Endothelial cell of umbilical vein (primary cell): ENCODE results near the gene SMKR1. TPM values are rescaled to one million over a fixed set of nuclear protein-coding genes. Genes with fewer than 3 reads are reported as not detected.

Experiments
- BruUV-seq: library from RNA; stranded (reverse); fragments of 400-500 nt; replicated peaks from 2 replicates; lab custom pipeline; 2021; lab: Mats Ljungman, UMichigan
- CTCF ChIA-PET: fragments of 300-600, 350-600 bp; sonication (Branson Sonifier 250); formaldehyde crosslinking; loops from one replicate; lab custom pipeline; 2021; ENCODE audit warnings: antibody characterized with exemption, inconsistent platforms; lab: Charles Lee
- POLR2A ChIA-PET: fragments of 300-600, 350-600 bp; sonication (Branson Sonifier 250); formaldehyde crosslinking; loops from one replicate; lab custom pipeline; 2021; ENCODE audit warnings: antibody characterized with exemption, inconsistent platforms; lab: Charles Lee
- DNase-seq: peaks from one replicate; pipeline ENCODE4 v3.0.0-alpha.2; 2011; ENCODE audit warnings: low read depth, low spot score
- FAIRE-seq: peaks from 2 replicates; lab custom pipeline; 2011; peaks lifted over from hg19 to GRCh38; lab: Jason Lieb, UNC
- H2AFZ ChIP-seq: 2 replicates; pipeline ENCODE4 v1.6.0; 2012; ENCODE audit warnings: low read depth, low read length, control low read depth, inconsistent platforms
- H3K27ac ChIP-seq: 2 replicates; pipeline ENCODE4 v1.5.1; 2011; ENCODE audit warnings: low read depth, mild to moderate bottlenecking, control low read depth, low read length, moderate library complexity; ENCODE audit not compliant: insufficient read depth
- H3K27me3 ChIP-seq, 2 experiments: 2 replicates each; pipeline versions ENCODE4 v1.6.0 to v1.6.1; 2011; ENCODE audit warnings: low read length in 2 of 2, mixed read lengths in 1 of 2; ENCODE audit not compliant: control insufficient read depth in 2 of 2, insufficient read depth in 2 of 2
- H3K36me3 ChIP-seq, 2 experiments: 2 replicates in 1 of 2; 3 replicates in 1 of 2; pipeline ENCODE4 v1.5.1; 2011; ENCODE audit warnings: low read length in 2 of 2, mild to moderate bottlenecking in 1 of 2, moderate library complexity in 1 of 2; ENCODE audit not compliant: control insufficient read depth in 2 of 2, insufficient read depth in 2 of 2; ENCODE audit errors: extremely low read depth in 1 of 2
- H3K4me1 ChIP-seq: 3 replicates; pipeline ENCODE4 v1.5.1; 2011; ENCODE audit warnings: mild to moderate bottlenecking, low read length; ENCODE audit not compliant: control insufficient read depth, insufficient read depth; ENCODE audit errors: extremely low read depth
- H3K4me2 ChIP-seq: 2 replicates; pipeline ENCODE4 v1.6.1; 2011; ENCODE audit warnings: low read length, control low read depth, mixed read lengths; ENCODE audit not compliant: insufficient read depth
- H3K4me3 ChIP-seq, 3 experiments: fragments of 200-600 bp in 1 of 3; sonication (generic), shearing (Covaris generic) in 1 of 3; replicated peaks in 1 of 3; 2 replicates each; pipeline ENCODE4 v1.5.1; 2011 to 2016; ENCODE audit warnings: control low read depth in 3 of 3, low read length in 3 of 3, mild to moderate bottlenecking in 2 of 3, inconsistent platforms in 1 of 3, low read depth in 1 of 3, moderate library complexity in 1 of 3; ENCODE audit not compliant: insufficient read depth in 1 of 3
- H3K79me2 ChIP-seq: 2 replicates; pipeline ENCODE4 v1.6.0; 2012; ENCODE audit warnings: low read length, inconsistent platforms; ENCODE audit not compliant: control insufficient read depth, insufficient read depth
- H3K9ac ChIP-seq: replicated peaks from 2 replicates; pipeline ENCODE3; 2011; ENCODE audit warnings: low read length, control low read depth; ENCODE audit not compliant: insufficient read depth; ENCODE audit errors: extremely low read depth
- H3K9me1 ChIP-seq: replicated peaks from 3 replicates; pipeline ENCODE4 v1.6.0; 2011; ENCODE audit warnings: mild to moderate bottlenecking, low read length; ENCODE audit not compliant: control insufficient read depth, insufficient read depth; ENCODE audit errors: extremely low read depth
- H3K9me3 ChIP-seq: replicated peaks from 2 replicates; pipeline ENCODE4 v1.5.1; 2012; ENCODE audit warnings: low read length, inconsistent platforms; ENCODE audit not compliant: control insufficient read depth, insufficient read depth
- H4K20me1 ChIP-seq: replicated peaks from 2 replicates; pipeline ENCODE3; 2011; ENCODE audit warnings: mild to moderate bottlenecking, low read length; ENCODE audit not compliant: control insufficient read depth, insufficient read depth; ENCODE audit errors: extremely low read depth
- EZH2 ChIP-seq: IDR thresholded peaks from 2 replicates; pipeline ENCODE4 v1.6.1; 2012; ENCODE audit warnings: borderline replicate concordance, low read depth, mild to moderate bottlenecking, moderate library complexity, low read length, inconsistent platforms; ENCODE audit not compliant: severe bottlenecking
- FOS ChIP-seq: IDR thresholded peaks from 2 replicates; pipeline ENCODE4 v1.6.1; 2011; ENCODE audit warnings: mild to moderate bottlenecking, low read length, moderate library complexity, borderline replicate concordance; ENCODE audit not compliant: insufficient read depth
- GATA2 ChIP-seq: IDR thresholded peaks from 2 replicates; pipeline ENCODE4 v1.7.0; 2011; ENCODE audit warnings: low read depth, mild to moderate bottlenecking, moderate library complexity, mixed read lengths, low read length; ENCODE audit not compliant: insufficient read length, insufficient read depth
- JUN ChIP-seq: IDR thresholded peaks from 2 replicates; pipeline ENCODE4 v1.6.1; 2011; ENCODE audit warnings: borderline replicate concordance, low read depth; ENCODE audit not compliant: insufficient read length, insufficient read depth
- MYC ChIP-seq: IDR thresholded peaks from one replicate; pipeline ENCODE4 v1.6.1; 2011; ENCODE audit warnings: mild to moderate bottlenecking, low read depth, low read length
- POLR2A ChIP-seq: IDR thresholded peaks from 2 replicates; pipeline ENCODE4 v1.6.1; 2012; ENCODE audit warnings: low read depth, mild to moderate bottlenecking, control low read depth, low read length
- POLR2AphosphoS5 ChIP-seq: IDR thresholded peaks from 2 replicates; pipeline ENCODE4 v1.6.1; 2012; ENCODE audit warnings: low read depth, mild to moderate bottlenecking, control low read depth, low read length, moderate library complexity; ENCODE audit not compliant: insufficient read depth
- dilution Hi-C: fragments of 300-500 bp; cut with MboI; formaldehyde crosslinking; loops from one replicate; pipeline ENCODE4 v1.15.0; 2019; ENCODE audit warnings: low sequenced_read_pairs; ENCODE audit not compliant: extremely low pct_ligation_motif_present
- intact Hi-C: fragments of 100-400 bp; cut with micrococcal nuclease; formaldehyde crosslinking; loops from one replicate; pipeline ENCODE4 v1.10.0; 2022
- polyA plus RNA-seq, 4 experiments: library from polyadenylated mRNA; depleted of rRNA in 3 of 4; stranded (reverse) in 3 of 4; unstranded in 1 of 4; fragments of >200 nt; gene quantifications; 2 replicates each; pipeline versions ENCODE4 v1.2.1 to v1.2.3, GENCODE V29; 2011 to 2012; ENCODE audit warnings: missing spikeins in 1 of 4
- total RNA-seq: library from RNA; stranded (reverse); gene quantifications from 2 replicates; pipeline ENCODE4 v1.2.3, GENCODE V29; 2021
- TF ChIP-seq, protein P1 (sequence below): IDR thresholded peaks from 2 replicates; pipeline ENCODE4 v1.6.1; 2011; ENCODE audit not compliant: insufficient read depth, insufficient read length
- TF ChIP-seq, protein P2 (sequence below), 2 donors: IDR thresholded peaks; 1 replicate in 1 of 2; 2 replicates in 1 of 2; pipeline ENCODE4 v1.5.1; 2011; ENCODE audit warnings: low read length in 2 of 2, mild to moderate bottlenecking in 2 of 2, moderate library complexity in 2 of 2, control low read depth in 1 of 2, inconsistent platforms in 1 of 2, low read depth in 1 of 2; ENCODE audit not compliant: insufficient read depth in 1 of 2; ENCODE audit errors: extremely low read depth in 1 of 2

The SMKR1 gene
- total and polyA plus RNA-seq, 2 donors (not counting 3 experiments of a cell fraction or from before 2014, with no cell fraction given) = 0.64 TPM; not detected in 1

DNA sequence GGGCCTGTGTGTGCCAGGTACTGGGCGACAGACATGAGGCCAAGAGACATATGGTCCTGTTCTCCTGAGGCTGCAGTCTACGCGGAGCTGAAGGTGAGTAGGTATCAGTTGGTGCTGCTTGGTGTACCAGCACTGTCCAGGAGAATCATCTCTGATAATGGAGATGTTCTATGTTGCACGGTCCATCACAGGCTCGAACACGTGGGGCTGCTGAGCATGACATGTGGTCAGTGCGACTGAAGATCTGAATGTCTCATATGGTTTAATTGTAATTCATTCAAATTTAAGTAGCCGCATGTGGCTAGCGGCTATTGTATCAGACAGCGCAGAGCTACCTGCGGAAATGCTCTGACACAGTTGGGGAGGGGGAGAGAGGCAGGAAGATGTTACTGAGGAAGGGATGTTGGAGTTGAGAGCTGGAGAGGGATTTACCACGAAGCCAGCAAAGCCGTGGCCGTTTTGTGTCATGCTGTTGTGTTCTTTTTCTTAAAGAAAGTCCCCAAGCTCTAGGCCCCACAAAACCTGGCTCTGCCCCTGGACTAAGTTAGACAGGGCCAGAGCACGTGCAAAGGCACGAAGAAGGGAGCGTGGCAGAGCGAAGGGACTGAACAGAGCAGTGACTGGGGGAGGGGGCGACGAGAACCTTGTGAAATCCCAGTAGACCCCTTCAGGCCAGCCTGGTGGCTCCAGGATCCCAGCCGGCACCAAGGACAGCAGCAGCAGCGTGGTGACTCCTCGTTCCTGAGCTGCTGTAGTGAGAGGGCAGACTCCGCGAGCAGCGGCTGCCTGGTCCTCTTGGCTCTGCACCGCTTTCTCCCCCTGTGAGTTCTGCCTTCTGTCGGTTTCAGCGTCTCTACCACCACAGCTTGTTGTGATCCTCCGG, 20.0 kb downstream of the SMKR1 start:
- Histone ChIP-seq H3K27me3 (peaks cover 2 to 3% of the 10 kb centered on the region in 2 experiments), H3K9ac (no peak overlapping the region), H3K79me2 (no peaks in the 10 kb centered on the region), H4K20me1 (no peaks in the 10 kb centered on the region), H3K9me3 (no peaks in the 10 kb centered on the region), H3K4me2 (no peak overlapping the region), H3K4me3 (no peak overlapping the region), H3K36me3 (no peaks in the 10 kb centered on the region), H3K9me1 (no peaks in the 10 kb centered on the region), H3K4me1 (no peaks in the 10 kb centered on the region), H2AFZ (no peak overlapping the region), H3K27ac (no peak overlapping the region)
- BruUV-seq = no TSS peak
- ChIA-PET CTCF (interaction anchor here (0.7 to 2.1 kb wide), 6 partner anchors 11 to 121 kb away, joined by 3 to 6 read pairs (median 4); no protein-coding TSS in a partner anchor), POLR2A (no interaction called here)
- FAIRE-seq = no peak
- TF ChIP-seq GATA2 (no peak), POLR2AphosphoS5 (no peak), EZH2 (no peak), JUN (no peak), MYC (no peak), FOS (no peak), POLR2A (no peak)
- TF ChIP-seq, protein P1, sequence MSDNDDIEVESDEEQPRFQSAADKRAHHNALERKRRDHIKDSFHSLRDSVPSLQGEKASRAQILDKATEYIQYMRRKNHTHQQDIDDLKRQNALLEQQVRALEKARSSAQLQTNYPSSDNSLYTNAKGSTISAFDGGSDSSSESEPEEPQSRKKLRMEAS = no peak
- TF ChIP-seq, protein P2, sequence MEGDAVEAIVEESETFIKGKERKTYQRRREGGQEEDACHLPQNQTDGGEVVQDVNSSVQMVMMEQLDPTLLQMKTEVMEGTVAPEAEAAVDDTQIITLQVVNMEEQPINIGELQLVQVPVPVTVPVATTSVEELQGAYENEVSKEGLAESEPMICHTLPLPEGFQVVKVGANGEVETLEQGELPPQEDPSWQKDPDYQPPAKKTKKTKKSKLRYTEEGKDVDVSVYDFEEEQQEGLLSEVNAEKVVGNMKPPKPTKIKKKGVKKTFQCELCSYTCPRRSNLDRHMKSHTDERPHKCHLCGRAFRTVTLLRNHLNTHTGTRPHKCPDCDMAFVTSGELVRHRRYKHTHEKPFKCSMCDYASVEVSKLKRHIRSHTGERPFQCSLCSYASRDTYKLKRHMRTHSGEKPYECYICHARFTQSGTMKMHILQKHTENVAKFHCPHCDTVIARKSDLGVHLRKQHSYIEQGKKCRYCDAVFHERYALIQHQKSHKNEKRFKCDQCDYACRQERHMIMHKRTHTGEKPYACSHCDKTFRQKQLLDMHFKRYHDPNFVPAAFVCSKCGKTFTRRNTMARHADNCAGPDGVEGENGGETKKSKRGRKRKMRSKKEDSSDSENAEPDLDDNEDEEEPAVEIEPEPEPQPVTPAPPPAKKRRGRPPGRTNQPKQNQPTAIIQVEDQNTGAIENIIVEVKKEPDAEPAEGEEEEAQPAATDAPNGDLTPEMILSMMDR (IDR thresholded peaks at IDR 0.05; ENCODE audit: extremely low read depth in 1 of 2, insufficient read depth in 1 of 2, low read depth in 1 of 2, low read length in 2 of 2) = no peak
- dilution Hi-C loops = no loop called here
- intact Hi-C loops = no loop called here
- DNase-seq = no peak
